Prostate gland (tissue), 2 donors: ENCODE data around the gene SPANXA2. TPM values are rescaled to one million over a fixed set of nuclear protein-coding genes. Genes with fewer than 3 reads are reported as not detected.

Experiments
- DNase-seq: peaks from one replicate; pipeline ENCODE4 v3.0.0-alpha.2; 2019; ENCODE audit warnings: low spot score
- H3K27ac ChIP-seq, 2 donors: fragments of 200-600 bp; sonication (generic); 2 replicates each; pipeline ENCODE4 v1.5.1; 2017 to 2019
- H3K27me3 ChIP-seq: fragments of 200-600 bp; sonication (generic); replicated peaks from 2 replicates; pipeline ENCODE4 v1.5.1; 2019; ENCODE audit not compliant: insufficient read depth
- H3K36me3 ChIP-seq, 2 donors: fragments of 200-600 bp; sonication (generic); 1 replicate in 1 of 2; 2 replicates in 1 of 2; pipeline versions ENCODE4 v1.5.1 to v1.8.1; 2017 to 2019
- H3K4me1 ChIP-seq: fragments of 200-600 bp; sonication (generic); replicated peaks from 2 replicates; pipeline ENCODE4 v1.5.1; 2019
- H3K4me3 ChIP-seq, 2 donors: fragments of 200-600 bp; sonication (generic); 2 replicates each; pipeline ENCODE4 v1.5.1; 2017 to 2019
- H3K9me3 ChIP-seq: fragments of 200-600 bp; sonication (generic); 2 replicates; pipeline ENCODE4 v1.5.1; 2017
- POLR2A ChIP-seq: fragments of 450-650 bp; IDR thresholded peaks from one replicate; pipeline ENCODE4 v1.6.1; 2016; ENCODE audit warnings: antibody characterized with exemption, mild to moderate bottlenecking
- POLR2AphosphoS5 ChIP-seq: sonication (generic); formaldehyde crosslinking; IDR thresholded peaks from one replicate; pipeline ENCODE4 v1.6.1; 2017; ENCODE audit warnings: antibody characterized with exemption
- WGBS: methylation state at CpG from one replicate; pipeline ENCODE4 v1.1.5; 2018; 5-methylcytosine and 5-hydroxymethylcytosine counted together
- intact Hi-C: fragments of 100-400 bp; cut with DNase I; formaldehyde crosslinking; loops from one replicate; pipeline ENCODE4 v1.14.2; 2022
- total RNA-seq, 2 donors: library from RNA; depleted of rRNA; stranded (reverse); fragments of >200 nt; gene quantifications; one replicate each; pipeline ENCODE4 v1.1.0, GENCODE V29; 2016
- TF ChIP-seq, protein P1 (sequence below), 4 experiments: fragments of 200-600 bp in 2 of 4; fragments of 450-650 bp in 2 of 4; sonication (generic) in 2 of 4; IDR thresholded peaks; 1 replicate in 3 of 4; 2 replicates in 1 of 4; pipeline ENCODE4 v1.5.1; 2016 to 2019; ENCODE audit warnings: antibody characterized with exemption in 4 of 4, mild to moderate bottlenecking in 2 of 4, moderate library complexity in 2 of 4

SPANXA2 gene
- total RNA-seq, 2 donors from 2014 or later: 3.2 TPM; not detected in 1

- no peak overlapping the region for H3K4me3 ChIP-seq
- H3K4me1 ChIP-seq: no peaks in the 10 kb centered on the region
- H3K36me3 ChIP-seq: no peaks in the 10 kb centered on the region
- DNase-seq: no peak
- H3K9me3 ChIP-seq: no peaks in the 10 kb centered on the region
- no peak overlapping the region for H3K27ac ChIP-seq
- intact Hi-C loops: no loop called here
- WGBS: 25% methylated on average over 1 of the region's 1 CpG
- TF ChIP-seq, protein P1, sequence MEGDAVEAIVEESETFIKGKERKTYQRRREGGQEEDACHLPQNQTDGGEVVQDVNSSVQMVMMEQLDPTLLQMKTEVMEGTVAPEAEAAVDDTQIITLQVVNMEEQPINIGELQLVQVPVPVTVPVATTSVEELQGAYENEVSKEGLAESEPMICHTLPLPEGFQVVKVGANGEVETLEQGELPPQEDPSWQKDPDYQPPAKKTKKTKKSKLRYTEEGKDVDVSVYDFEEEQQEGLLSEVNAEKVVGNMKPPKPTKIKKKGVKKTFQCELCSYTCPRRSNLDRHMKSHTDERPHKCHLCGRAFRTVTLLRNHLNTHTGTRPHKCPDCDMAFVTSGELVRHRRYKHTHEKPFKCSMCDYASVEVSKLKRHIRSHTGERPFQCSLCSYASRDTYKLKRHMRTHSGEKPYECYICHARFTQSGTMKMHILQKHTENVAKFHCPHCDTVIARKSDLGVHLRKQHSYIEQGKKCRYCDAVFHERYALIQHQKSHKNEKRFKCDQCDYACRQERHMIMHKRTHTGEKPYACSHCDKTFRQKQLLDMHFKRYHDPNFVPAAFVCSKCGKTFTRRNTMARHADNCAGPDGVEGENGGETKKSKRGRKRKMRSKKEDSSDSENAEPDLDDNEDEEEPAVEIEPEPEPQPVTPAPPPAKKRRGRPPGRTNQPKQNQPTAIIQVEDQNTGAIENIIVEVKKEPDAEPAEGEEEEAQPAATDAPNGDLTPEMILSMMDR (IDR thresholded peaks at IDR 0.05): no peak
- TF ChIP-seq POLR2AphosphoS5 (no peak), POLR2A (no peak)
- no peaks in the 10 kb centered on the region for H3K27me3 ChIP-seq
Measured at GRCh38 chrX:141638550-141638949, 49.0 kb downstream of the SPANXA2 start.

Other genes with a start within 250 kb of the SPANXA2 start
- gene SPANXA1, start 5.0 kb upstream of the SPANXA2 start, total RNA-seq: 1 to 10 TPM in 1 of 2 donors, not detected in 1; 3.2 TPM
- not detected for gene SPANXD, start 109.0 kb downstream of the SPANXA2 start, total RNA-seq
- gene MAGEC3, start 248.6 kb downstream of the SPANXA2 start, total RNA-seq: not detected